Panc1 (cell line): ENCODE results near the gene SCYL3. TPM values are rescaled to one million over a fixed set of nuclear protein-coding genes. Genes with fewer than 3 reads are reported as not detected.

Source experiments
- ATAC-seq: fragments of 200-7000 bp; cut with Tn5 transposase; 2 replicates; pipeline ENCODE4 v1.9.1; 2020; ENCODE audit warnings: mild to moderate bottlenecking, moderate library complexity
- BruUV-seq: library from RNA; stranded (reverse); fragments of 400-500 nt; replicated peaks from 2 replicates; lab custom pipeline; 2021; lab: Mats Ljungman, UMichigan
- CTCF ChIA-PET: fragments of 300-600 bp; sonication (Branson Sonifier 250); formaldehyde crosslinking; loops from one replicate; lab custom pipeline; 2022; ENCODE audit warnings: antibody characterized with exemption; lab: Charles Lee
- POLR2A ChIA-PET: fragments of 300-600 bp; sonication (Branson Sonifier 250); formaldehyde crosslinking; loops from one replicate; lab custom pipeline; 2022; ENCODE audit warnings: antibody characterized with exemption; lab: Charles Lee
- DNase-seq: peaks from one replicate; pipeline ENCODE4 v3.0.0-alpha.2; 2010; ENCODE audit warnings: low read depth, low spot score
- H3K27ac ChIP-seq: 2 replicates; pipeline ENCODE4 v1.5.1; 2011; ENCODE audit warnings: mild to moderate bottlenecking, low read length, inconsistent platforms
- H3K27me3 ChIP-seq: fragments of 200-500 bp; sonication (Bioruptor generic); 2 replicates; pipeline ENCODE4 v1.6.0; 2014; ENCODE audit warnings: low read length, inconsistent platforms; ENCODE audit not compliant: control insufficient read depth, insufficient read depth
- H3K36me3 ChIP-seq: fragments of 200-500 bp; sonication (Bioruptor generic); 2 replicates; pipeline ENCODE4 v1.5.1; 2014; ENCODE audit warnings: inconsistent platforms, mild to moderate bottlenecking, low read length, moderate library complexity; ENCODE audit not compliant: control insufficient read depth, insufficient read depth
- H3K4me1 ChIP-seq: 2 replicates; pipeline ENCODE4 v1.5.1; 2011; ENCODE audit warnings: inconsistent platforms, mild to moderate bottlenecking, low read length, moderate library complexity; ENCODE audit not compliant: control insufficient read depth, insufficient read depth
- H3K4me3 ChIP-seq, 2 experiments: 2 replicates each; pipeline ENCODE4 v1.5.1; 2011 to 2012; ENCODE audit warnings: low read depth in 2 of 2, low read length in 2 of 2, mild to moderate bottlenecking in 2 of 2, inconsistent platforms in 1 of 2, moderate library complexity in 1 of 2
- H3K9me3 ChIP-seq: fragments of 200-500 bp; sonication (Bioruptor generic); 2 replicates; pipeline ENCODE4 v1.5.1; 2014; ENCODE audit warnings: low read depth, mild to moderate bottlenecking, inconsistent platforms, low read length, moderate library complexity; ENCODE audit not compliant: control insufficient read depth, insufficient read depth
- POLR2AphosphoS5 ChIP-seq: IDR thresholded peaks from 2 replicates; pipeline ENCODE4 v1.6.1; 2012; ENCODE audit warnings: mild to moderate bottlenecking, low read depth, low read length, moderate library complexity
- REST ChIP-seq, 2 experiments: IDR thresholded peaks; 2 replicates each; pipeline ENCODE4 v1.6.1; 2011 to 2012; ENCODE audit warnings: low read depth in 2 of 2, control low read depth in 1 of 2, low read length in 1 of 2, mild to moderate bottlenecking in 1 of 2, moderate library complexity in 1 of 2; ENCODE audit not compliant: insufficient read depth in 1 of 2
- SIN3A ChIP-seq: IDR thresholded peaks from 2 replicates; pipeline ENCODE4 v1.6.1; 2012; ENCODE audit warnings: low read depth, mild to moderate bottlenecking, low read length, moderate library complexity, borderline replicate concordance; ENCODE audit not compliant: insufficient read depth
- TCF7L2 ChIP-seq: IDR thresholded peaks from 2 replicates; pipeline ENCODE4 v1.6.1; 2011; ENCODE audit warnings: mild to moderate bottlenecking, low read depth, low read length, inconsistent platforms
- in situ Hi-C: cut with HindIII; loops from 2 replicates; pipeline ENCODE4 v1.10.0; 2016; ENCODE audit warnings: low sequenced_read_pairs, low pct_unique_long_range_greater_than_20kb
- intact Hi-C: fragments of 100-400 bp; cut with micrococcal nuclease; formaldehyde crosslinking; loops from one replicate; pipeline ENCODE4 v1.10.0; 2022; ENCODE audit not compliant: unreplicated experiment
- total RNA-seq: library from RNA; stranded (reverse); gene quantifications from one replicate; pipeline ENCODE4 v1.2.1, GENCODE V29; 2021; ENCODE audit not compliant: unreplicated experiment
- TF ChIP-seq, protein P1 (sequence below): fragments of 450-650 bp; IDR thresholded peaks from 2 replicates; pipeline ENCODE4 v1.5.1; 2017; ENCODE audit warnings: mild to moderate bottlenecking

Gene SCYL3
- total RNA-seq, 1 experiment from 2014 or later = 7.8 TPM

DNA sequence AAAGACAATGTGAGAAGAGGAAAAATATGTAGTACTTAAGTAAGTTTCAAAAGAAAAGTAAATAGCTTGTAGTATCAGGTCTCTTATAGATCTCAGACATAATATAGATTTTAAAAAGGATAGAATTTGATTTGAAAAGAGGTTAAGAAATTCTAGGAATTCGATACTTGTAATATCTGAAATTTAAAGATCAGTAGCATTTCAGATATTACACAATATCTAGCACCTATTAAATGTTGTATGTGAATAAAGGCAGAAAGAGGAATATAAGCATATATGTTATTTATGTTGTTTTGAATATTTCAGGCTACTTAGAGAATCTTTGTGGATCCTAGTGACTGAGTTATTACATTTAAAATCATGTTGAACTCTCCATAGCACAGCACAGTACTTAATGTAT lies 64.0 kb downstream of the SCYL3 start:
- no peaks in the 10 kb centered on the region for H3K27me3 ChIP-seq
- ChIA-PET POLR2A (no interaction called here), CTCF (no interaction called here)
- H3K27ac ChIP-seq = no peak overlapping the region
- H3K9me3 ChIP-seq = no peaks in the 10 kb centered on the region
- intact Hi-C loops (no loop called here), in situ Hi-C loops (no loop called here)
- BruUV-seq = no TSS peak
- TF ChIP-seq SIN3A (no peak), POLR2AphosphoS5 (no peak), TCF7L2 (no peak), REST (IDR thresholded peaks at IDR 0.05; ENCODE audit: insufficient read depth in 1 of 2, low read depth in 2 of 2, low read length in 1 of 2) (no peak)
- TF ChIP-seq, protein P1, sequence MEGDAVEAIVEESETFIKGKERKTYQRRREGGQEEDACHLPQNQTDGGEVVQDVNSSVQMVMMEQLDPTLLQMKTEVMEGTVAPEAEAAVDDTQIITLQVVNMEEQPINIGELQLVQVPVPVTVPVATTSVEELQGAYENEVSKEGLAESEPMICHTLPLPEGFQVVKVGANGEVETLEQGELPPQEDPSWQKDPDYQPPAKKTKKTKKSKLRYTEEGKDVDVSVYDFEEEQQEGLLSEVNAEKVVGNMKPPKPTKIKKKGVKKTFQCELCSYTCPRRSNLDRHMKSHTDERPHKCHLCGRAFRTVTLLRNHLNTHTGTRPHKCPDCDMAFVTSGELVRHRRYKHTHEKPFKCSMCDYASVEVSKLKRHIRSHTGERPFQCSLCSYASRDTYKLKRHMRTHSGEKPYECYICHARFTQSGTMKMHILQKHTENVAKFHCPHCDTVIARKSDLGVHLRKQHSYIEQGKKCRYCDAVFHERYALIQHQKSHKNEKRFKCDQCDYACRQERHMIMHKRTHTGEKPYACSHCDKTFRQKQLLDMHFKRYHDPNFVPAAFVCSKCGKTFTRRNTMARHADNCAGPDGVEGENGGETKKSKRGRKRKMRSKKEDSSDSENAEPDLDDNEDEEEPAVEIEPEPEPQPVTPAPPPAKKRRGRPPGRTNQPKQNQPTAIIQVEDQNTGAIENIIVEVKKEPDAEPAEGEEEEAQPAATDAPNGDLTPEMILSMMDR = no peak
- peaks cover 14% of the 10 kb centered on the region; the same call in 1 of the 2 replicates for H3K36me3 ChIP-seq
- H3K4me1 ChIP-seq = no peaks in the 10 kb centered on the region
- ATAC-seq (no peak), DNase-seq (no peak)
- H3K4me3 ChIP-seq = no peak overlapping the region

- H3K36me3 ChIP-seq = no peaks in the 10 kb centered on the region; the same call in 1 of the 2 replicates
- no peaks in the 10 kb centered on the region for H3K27me3 ChIP-seq
- ChIA-PET POLR2A (no interaction called here), CTCF (no interaction called here)
- TF ChIP-seq TCF7L2 (no peak), SIN3A (no peak), REST (IDR thresholded peaks at IDR 0.05; ENCODE audit: insufficient read depth in 1 of 2, low read depth in 2 of 2, low read length in 1 of 2) (no peak), POLR2AphosphoS5 (no peak)
- TF ChIP-seq, protein P1 = no peak
- DNase-seq (no peak), ATAC-seq (no peak)
- H3K27ac ChIP-seq = no peak overlapping the region
- H3K4me3 ChIP-seq = no peak overlapping the region
- no peaks in the 10 kb centered on the region for H3K4me1 ChIP-seq
- in situ Hi-C loops = no loop called here
- H3K9me3 ChIP-seq = no peaks in the 10 kb centered on the region
- intact Hi-C loops = no loop called here
- no TSS peak for BruUV-seq
Observed at GRCh38 chr1:169824153-169824552, 69.5 kb downstream of the SCYL3 start.
